ES-I3 (cell line): Measurements from ENCODE around the gene TMEM120B.
A peak's percentile ranks its signal among the peaks of the same experiment; 100 is the strongest.
"Not testable (repeated sequence)": the region's sequence is repeated elsewhere in the genome, so short reads cannot be mapped to it uniquely, and the experiment has no call there.

Experiments
- H3K36me3 ChIP-seq: 2 replicates; pipeline ENCODE4 v1.6.1; 2013; ENCODE audit warnings: mild to moderate bottlenecking, low read length, control low read depth, moderate library complexity; ENCODE audit not compliant: insufficient read depth
- H3K4me1 ChIP-seq: 2 replicates; pipeline ENCODE4 v1.6.1; 2013; ENCODE audit warnings: mild to moderate bottlenecking, control low read depth, low read length; ENCODE audit not compliant: insufficient read depth
- H3K9ac ChIP-seq: 2 replicates; pipeline ENCODE4 v1.6.1; 2013; ENCODE audit warnings: low read depth, mild to moderate bottlenecking, low read length, moderate library complexity
- H3K9me3 ChIP-seq: 2 replicates; pipeline ENCODE4 v1.6.1; 2013; ENCODE audit warnings: mild to moderate bottlenecking, low read length, moderate library complexity; ENCODE audit not compliant: control insufficient read depth, insufficient read depth

The TMEM120B gene

GRCh38 chr12:121781484-121781997 is 69.0 kb downstream of the TMEM120B start:
- no peak overlapping the region for H3K9ac ChIP-seq
- H3K9me3 ChIP-seq = no peaks in the 10 kb centered on the region
- H3K36me3 ChIP-seq = 0 out of 2 replicates have a peak, but pooled peaks cover 6% of the 10 kb centered on the region
- peaks cover 3% of the 10 kb centered on the region; the same call in 1 of the 2 replicates for H3K4me1 ChIP-seq

GRCh38 chr12:121781998-121782979 is 69.7 kb downstream of the TMEM120B start:
- H3K36me3 ChIP-seq = 0 out of 2 replicates have a peak, but pooled peaks cover 6% of the 10 kb centered on the region
- no peak overlapping the region for H3K9ac ChIP-seq
- H3K9me3 ChIP-seq = no peaks in the 10 kb centered on the region
- H3K4me1 ChIP-seq = peaks cover 3% of the 10 kb centered on the region; the same call in 1 of the 2 replicates

- Histone ChIP-seq H3K9ac (no peak overlapping the region), H3K9me3 (no peaks in the 10 kb centered on the region), H3K4me1 (peaks cover 3% of the 10 kb centered on the region; the same call in 1 of the 2 replicates), H3K36me3 (0 out of 2 replicates have a peak, but pooled peaks cover 6% of the 10 kb centered on the region)
Observed at GRCh38 chr12:121783766-121784165, 71.2 kb downstream of the TMEM120B start.

GRCh38 chr12:121784460-121784859 is 71.9 kb downstream of the TMEM120B start:
- H3K9ac ChIP-seq = no peak overlapping the region
- no peaks in the 10 kb centered on the region for H3K9me3 ChIP-seq
- peaks cover 6% of the 10 kb centered on the region; the same call in 1 of the 2 replicates for H3K4me1 ChIP-seq
- H3K36me3 ChIP-seq = 0 out of 2 replicates have a peak, but pooled peaks cover 6% of the 10 kb centered on the region

GRCh38 chr12:121786440-121786825 is 73.9 kb downstream of the TMEM120B start:
- Histone ChIP-seq H3K9me3 (no peaks in the 10 kb centered on the region), H3K36me3 (no peaks in the 10 kb centered on the region), H3K4me1 (peaks cover 13% of the 10 kb centered on the region; the same call in 1 of the 2 replicates), H3K9ac (no peak overlapping the region)

GRCh38 chr12:121787063-121788025 is 74.8 kb downstream of the TMEM120B start:
- H3K36me3 ChIP-seq = no peaks in the 10 kb centered on the region
- no peaks in the 10 kb centered on the region for H3K9me3 ChIP-seq
- H3K9ac ChIP-seq = no peak overlapping the region
- peaks cover 9% of the 10 kb centered on the region; the same call in 1 of the 2 replicates for H3K4me1 ChIP-seq

- H3K4me1 ChIP-seq = peaks cover 9% of the 10 kb centered on the region; the same call in 1 of the 2 replicates
- H3K9me3 ChIP-seq = no peaks in the 10 kb centered on the region
- no peak overlapping the region for H3K9ac ChIP-seq
- H3K36me3 ChIP-seq = no peaks in the 10 kb centered on the region
Observed at GRCh38 chr12:121788176-121788818, 75.7 kb downstream of the TMEM120B start.

GRCh38 chr12:121789233-121789781 is 76.8 kb downstream of the TMEM120B start:
- Histone ChIP-seq H3K36me3 (no peaks in the 10 kb centered on the region), H3K9ac (no peak overlapping the region), H3K9me3 (no peaks in the 10 kb centered on the region), H3K4me1 (peaks cover 9% of the 10 kb centered on the region; the same call in 1 of the 2 replicates)

GRCh38 chr12:121789800-121790728 is 77.5 kb downstream of the TMEM120B start:
- peaks cover 9% of the 10 kb centered on the region; the same call in 1 of the 2 replicates for H3K4me1 ChIP-seq
- no peaks in the 10 kb centered on the region for H3K36me3 ChIP-seq
- no peaks in the 10 kb centered on the region for H3K9me3 ChIP-seq
- H3K9ac ChIP-seq = no peak overlapping the region

- not testable (repeated sequence) for H3K36me3 ChIP-seq, H3K4me1 ChIP-seq, H3K9ac ChIP-seq
Observed at GRCh38 chr12:121790785-121791184, 78.2 kb downstream of the TMEM120B start.

GRCh38 chr12:121791671-121792551 is 79.4 kb downstream of the TMEM120B start:
- H3K9ac ChIP-seq = 0 out of 2 replicates have a peak overlapping the region, but pooled peaks have one; percentile 54
- H3K36me3 ChIP-seq = no peaks in the 10 kb centered on the region
- no peaks in the 10 kb centered on the region for H3K9me3 ChIP-seq
- H3K4me1 ChIP-seq = peaks cover 9% of the 10 kb centered on the region; the same call in 1 of the 2 replicates

More at GRCh38 chr12:121790785-121791184, 78.2 kb downstream of the TMEM120B start:
- not testable (repeated sequence) for H3K9me3 ChIP-seq
